Stomach (tissue), 9 donors: ENCODE measurements around the gene QSER1. TPM values are rescaled to one million over a fixed set of nuclear protein-coding genes. Genes with fewer than 3 reads are reported as not detected.
"Not testable (repeated sequence)": the region's sequence is repeated elsewhere in the genome, so short reads cannot be mapped to it uniquely, and the experiment has no call there.

Experiments
- DNase-seq, 2 donors: peaks; one replicate each; pipeline versions ENCODE4 v3.0.0 to v3.0.0-alpha.2; 2013 to 2019
- H3K27ac ChIP-seq, 5 donors: fragments of 200-600 bp in 4 of 5; sonication (generic) in 4 of 5; one replicate each; pipeline ENCODE4 v1.5.1; 2013 to 2019; ENCODE audit warnings: mild to moderate bottlenecking in 1 of 5, moderate library complexity in 1 of 5
- H3K27me3 ChIP-seq, 3 donors: fragments of 200-600 bp; sonication (generic); one replicate each; pipeline ENCODE4 v1.5.1; 2017 to 2019; ENCODE audit warnings: mixed run types in 1 of 3
- H3K36me3 ChIP-seq, 4 donors: fragments of 200-600 bp; sonication (generic); 1 replicate in 3 of 4; 2 replicates in 1 of 4; pipeline ENCODE4 v1.5.1; 2016 to 2019
- H3K4me1 ChIP-seq, 4 donors: fragments of 200-600 bp; sonication (generic); one replicate each; pipeline ENCODE4 v1.5.1; 2016 to 2019
- H3K4me3 ChIP-seq, 4 donors: fragments of 200-600 bp; sonication (generic) in 3 of 4; one replicate each; pipeline ENCODE4 v1.5.1; 2016 to 2019; ENCODE audit warnings: mild to moderate bottlenecking in 1 of 4
- H3K9me3 ChIP-seq, 4 donors: fragments of 200-600 bp; sonication (generic); one replicate each; pipeline ENCODE4 v1.5.1; 2016 to 2019
- EP300 ChIP-seq: sonication (generic); formaldehyde crosslinking; IDR thresholded peaks from one replicate; pipeline ENCODE4 v1.6.1; 2017; ENCODE audit warnings: antibody characterized with exemption
- POLR2A ChIP-seq, 4 donors: fragments of 450-650 bp; IDR thresholded peaks; one replicate each; pipeline ENCODE4 v1.6.1; 2016; ENCODE audit warnings: antibody characterized with exemption in 4 of 4, control low read depth in 2 of 4, mild to moderate bottlenecking in 1 of 4, moderate library complexity in 1 of 4
- POLR2AphosphoS5 ChIP-seq, 3 donors: sonication (generic); formaldehyde crosslinking; IDR thresholded peaks; one replicate each; pipeline ENCODE4 v1.6.1; 2016; ENCODE audit warnings: antibody characterized with exemption in 3 of 3
- WGBS, 5 donors: extraction: QIAGEN DNeasy Blood & Tissue Kit in 3 of 5; methylation state at CpG; one replicate each; pipeline versions ENCODE4 v1.1.5 to v1.1.7; 2013 to 2018; 5-methylcytosine and 5-hydroxymethylcytosine counted together
- intact Hi-C: fragments of 100-400 bp; cut with DNase I; formaldehyde crosslinking; loops from one replicate; pipeline ENCODE4 v1.15.1; 2023; ENCODE audit warnings: low total_unique reads
- polyA plus RNA-seq, 3 donors: library from polyadenylated mRNA; stranded (reverse); fragments of 200-250 nt; gene quantifications; one replicate each; pipeline ENCODE4 v1.2.3, GENCODE V29; 2013
- small RNA-seq, 4 donors: library from RNA; depleted of rRNA; stranded (forward); fragments of <200 nt; gene quantifications; one replicate each; pipeline ENCODE3, GENCODE V24; 2016
- total RNA-seq, 5 donors: library from RNA; depleted of rRNA; stranded (reverse); fragments of >200 nt; gene quantifications; one replicate each; pipeline versions ENCODE4 v1.1.0 to v1.2.3, GENCODE V29; 2014 to 2016
- TF ChIP-seq, protein P1 (sequence below), 7 experiments: fragments of 450-650 bp in 4 of 7; fragments of 200-600 bp in 3 of 7; sonication (generic) in 3 of 7; IDR thresholded peaks; one replicate each; pipeline ENCODE4 v1.5.1; 2016 to 2019; ENCODE audit warnings: antibody characterized with exemption in 7 of 7, control low read depth in 2 of 7, mild to moderate bottlenecking in 1 of 7
- donor health status: healthy with polysubstance abuse.
- donor health status: Bipolar disorder and iron deficiency.
- donor health status: healthy.

The QSER1 gene
- total and polyA plus RNA-seq, 8 donors: 2.6 to 51.3 (median 13.5) TPM

DNA sequence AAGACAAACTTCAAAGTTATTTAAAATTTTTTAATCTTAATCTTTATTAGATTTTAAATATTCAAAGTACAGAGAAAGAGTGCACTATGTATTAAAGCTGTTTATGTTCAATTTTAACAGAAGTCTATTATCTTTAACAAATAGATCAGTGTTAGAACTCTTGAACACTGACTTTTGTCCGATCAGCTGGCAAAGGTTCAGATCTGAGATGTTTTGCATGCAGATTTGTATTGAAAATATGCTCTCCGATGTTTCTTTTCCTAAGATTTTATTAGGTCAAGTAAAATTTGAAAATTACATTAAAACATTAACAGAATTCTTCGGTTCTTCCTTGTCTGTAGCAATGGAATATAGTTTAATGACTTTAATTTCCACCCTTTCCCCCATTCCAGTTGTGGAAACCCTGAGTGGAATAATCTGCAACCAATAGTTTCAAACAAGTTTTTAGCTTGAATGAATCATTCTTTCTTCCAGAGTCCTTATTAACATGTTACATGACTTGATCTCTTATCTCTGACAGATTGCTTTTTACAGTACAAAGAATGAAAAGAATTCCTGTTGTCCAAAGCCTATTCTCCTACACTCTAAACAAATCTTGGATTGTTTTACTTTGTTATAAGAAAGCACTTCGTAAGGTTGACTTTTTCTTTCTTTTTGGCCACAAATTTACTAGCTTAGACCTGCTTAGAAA lies 135.4 kb downstream of the QSER1 start:
- TF ChIP-seq EP300 (no peak), POLR2A (IDR thresholded peaks at IDR 0.05) (no peak), POLR2AphosphoS5 (IDR thresholded peaks at IDR 0.05) (no peak)
- TF ChIP-seq, protein P1, sequence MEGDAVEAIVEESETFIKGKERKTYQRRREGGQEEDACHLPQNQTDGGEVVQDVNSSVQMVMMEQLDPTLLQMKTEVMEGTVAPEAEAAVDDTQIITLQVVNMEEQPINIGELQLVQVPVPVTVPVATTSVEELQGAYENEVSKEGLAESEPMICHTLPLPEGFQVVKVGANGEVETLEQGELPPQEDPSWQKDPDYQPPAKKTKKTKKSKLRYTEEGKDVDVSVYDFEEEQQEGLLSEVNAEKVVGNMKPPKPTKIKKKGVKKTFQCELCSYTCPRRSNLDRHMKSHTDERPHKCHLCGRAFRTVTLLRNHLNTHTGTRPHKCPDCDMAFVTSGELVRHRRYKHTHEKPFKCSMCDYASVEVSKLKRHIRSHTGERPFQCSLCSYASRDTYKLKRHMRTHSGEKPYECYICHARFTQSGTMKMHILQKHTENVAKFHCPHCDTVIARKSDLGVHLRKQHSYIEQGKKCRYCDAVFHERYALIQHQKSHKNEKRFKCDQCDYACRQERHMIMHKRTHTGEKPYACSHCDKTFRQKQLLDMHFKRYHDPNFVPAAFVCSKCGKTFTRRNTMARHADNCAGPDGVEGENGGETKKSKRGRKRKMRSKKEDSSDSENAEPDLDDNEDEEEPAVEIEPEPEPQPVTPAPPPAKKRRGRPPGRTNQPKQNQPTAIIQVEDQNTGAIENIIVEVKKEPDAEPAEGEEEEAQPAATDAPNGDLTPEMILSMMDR (IDR thresholded peaks at IDR 0.05): no peak
- Histone ChIP-seq H3K4me1 (no peaks in the 10 kb centered on the region), H3K27ac (no peak overlapping the region), H3K4me3 (no peak overlapping the region), H3K27me3 (no peaks in the 10 kb centered on the region), H3K36me3 (peaks cover 0 to 9% (median 0%) of the 10 kb centered on the region in 4 donors), H3K9me3 (no peaks in the 10 kb centered on the region)
- intact Hi-C loops: no loop called here
- DNase-seq: no peak
- WGBS, 5 donors: 42 to 59% (median 49%) methylated on average over 4 of the region's 4 CpGs

DNA sequence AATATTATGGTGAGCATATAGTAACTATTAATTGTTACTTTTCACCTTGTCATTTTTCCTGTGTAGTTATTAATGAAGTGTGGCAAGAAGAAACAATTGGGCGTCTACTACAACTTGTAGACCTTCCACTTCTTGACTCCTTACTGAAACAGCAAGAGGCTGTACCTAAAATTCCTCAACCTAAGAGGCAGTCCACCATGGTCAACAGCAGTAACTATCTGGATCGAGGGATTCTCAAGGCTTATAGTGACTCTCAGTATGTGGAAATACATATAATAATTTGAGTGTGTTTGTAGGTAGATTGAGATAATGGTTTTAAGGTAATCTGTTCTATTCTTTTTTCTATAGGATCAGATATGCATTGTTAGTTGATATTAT lies 135.9 kb downstream of the QSER1 start:
- WGBS, 5 donors: 65 to 81% (median 69%) methylated on average over 2 of the region's 2 CpGs
- Histone ChIP-seq H3K27ac (no peak overlapping the region), H3K36me3 (peaks cover 0 to 9% (median 0%) of the 10 kb centered on the region in 4 donors), H3K27me3 (no peaks in the 10 kb centered on the region), H3K9me3 (no peaks in the 10 kb centered on the region), H3K4me1 (no peaks in the 10 kb centered on the region), H3K4me3 (no peak overlapping the region)
- intact Hi-C loops: no loop called here
- DNase-seq: no peak
- TF ChIP-seq, protein P1 (IDR thresholded peaks at IDR 0.05): no peak
- TF ChIP-seq POLR2AphosphoS5 (IDR thresholded peaks at IDR 0.05): no peak
- TF ChIP-seq POLR2A (IDR thresholded peaks at IDR 0.05): no peak
- no peak for TF ChIP-seq EP300

DNA sequence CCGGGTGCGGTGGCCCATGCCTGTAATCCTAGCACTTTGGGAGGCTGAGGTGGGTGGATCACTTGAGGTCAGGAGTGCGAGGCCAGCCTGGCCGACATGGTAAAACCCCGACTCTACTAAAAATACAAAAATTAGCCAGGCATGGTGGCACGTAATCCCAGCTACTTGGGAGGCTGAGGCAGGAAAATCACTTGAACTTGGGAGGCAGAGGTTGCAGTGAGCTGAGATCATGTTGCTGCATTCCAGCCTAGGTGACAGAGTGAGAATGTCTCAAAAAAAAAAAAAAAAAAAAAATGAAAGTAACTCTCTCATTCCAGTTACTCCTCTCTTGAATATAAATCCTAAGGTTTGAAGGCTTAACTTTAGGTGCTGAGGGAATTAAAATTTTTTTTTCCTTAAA lies 136.6 kb downstream of the QSER1 start:
- WGBS, 5 donors: 87 to 93% (median 90%) methylated on average over 6 of the region's 6 CpGs
- DNase-seq, intact Hi-C loops: not testable (repeated sequence)

More for the DNA sequence above, 136.6 kb downstream of the QSER1 start:
- H3K4me3 ChIP-seq, H3K27ac ChIP-seq, H3K4me1 ChIP-seq, H3K36me3 ChIP-seq, H3K27me3 ChIP-seq, H3K9me3 ChIP-seq: not testable (repeated sequence)

Small RNAs within 50 kb of the gene (small RNA-seq; reads per million reads assigned to genes)
- gene RF00019: 0 reads per million in 4 donors

Other genes with a start within 250 kb of the QSER1 start
- under 1 TPM in 1 of 5 donors, not detected in 4; 0.37 TPM for gene CCDC73, start 98.1 kb upstream of the QSER1 start, total RNA-seq
- not detected for gene CCDC73, start 98.1 kb upstream of the QSER1 start, polyA plus RNA-seq
- gene PRRG4, start 62.9 kb upstream of the QSER1 start, total RNA-seq: 1 to 10 TPM in 4 of 5 donors, under 1 TPM in 1; under 0.01 to 8.4 (median 4.9) TPM
- 1 to 10 TPM; 1.9 to 9.0 (median 3.7) TPM for gene PRRG4, start 62.9 kb upstream of the QSER1 start, polyA plus RNA-seq
- gene DEPDC7, start 123.1 kb downstream of the QSER1 start, total RNA-seq: 10 to 100 TPM in 1 of 5 donors, 1 to 10 TPM in 4; 1.2 to 17.9 (median 2.9) TPM
- gene DEPDC7, start 123.1 kb downstream of the QSER1 start, polyA plus RNA-seq: 1 to 10 TPM; 1.4 to 5.2 (median 1.8) TPM
- gene TCP11L1, start 146.8 kb downstream of the QSER1 start, total RNA-seq: 10 to 100 TPM; 18.7 to 46.1 (median 30.8) TPM
- 1 to 10 TPM; 2.5 to 4.4 (median 2.7) TPM for gene TCP11L1, start 146.8 kb downstream of the QSER1 start, polyA plus RNA-seq